Colon (tissue), 2 donors: Measurements from ENCODE around the gene MINAR2.

Experiments used
- FAIRE-seq: peaks from 2 replicates; lab custom pipeline; 2012; peaks lifted over from hg19 to GRCh38; lab: Jason Lieb, UNC
- donor health status: control.
- donor health status: control.

The MINAR2 gene

GRCh38 chr5:129747572-129748407, at the start of gene MINAR2:
Gene MINAR2, plus strand, starts transcription at chr5:129748094. Its CDS starts 97 bp downstream, at chr5:129748191.
- no peak for FAIRE-seq

- no peak for FAIRE-seq
These were observed 49.2 kb upstream of the MINAR2 start for GRCh38 chr5:129698661-129699060.

- FAIRE-seq: no peak
These were observed 31.7 kb upstream of the MINAR2 start for GRCh38 chr5:129716235-129716634.

GRCh38 chr5:129716651-129717050, 31.2 kb upstream of the MINAR2 start:
- FAIRE-seq: no peak

- FAIRE-seq: no peak
These were observed 30.1 kb upstream of the MINAR2 start for GRCh38 chr5:129717751-129718310.

GRCh38 chr5:129718471-129719090, 29.3 kb upstream of the MINAR2 start:
- FAIRE-seq: no peak

GRCh38 chr5:129724222-129724621, 23.7 kb upstream of the MINAR2 start:
- FAIRE-seq: no peak

GRCh38 chr5:129724647-129725046, 23.2 kb upstream of the MINAR2 start:
- no peak for FAIRE-seq

GRCh38 chr5:129739773-129740172, 8.1 kb upstream of the MINAR2 start:
- FAIRE-seq: no peak

- no peak for FAIRE-seq
These were observed 4.2 kb upstream of the MINAR2 start for GRCh38 chr5:129743541-129744187.

GRCh38 chr5:129745997-129746396, 1.9 kb upstream of the MINAR2 start:
- no peak for FAIRE-seq

- no peak for FAIRE-seq
These were observed 1.0 kb upstream of the MINAR2 start for GRCh38 chr5:129746876-129747275.

- no peak for FAIRE-seq
These were observed 1.3 kb downstream of the MINAR2 start for GRCh38 chr5:129748913-129749880.

- FAIRE-seq: no peak
These were observed 12.9 kb downstream of the MINAR2 start for GRCh38 chr5:129760636-129761325.

GRCh38 chr5:129763651-129764050, 15.8 kb downstream of the MINAR2 start:
- no peak for FAIRE-seq

GRCh38 chr5:129766798-129767197, 18.9 kb downstream of the MINAR2 start:
- no peak for FAIRE-seq

- no peak for FAIRE-seq
These were observed 20.1 kb downstream of the MINAR2 start for GRCh38 chr5:129767927-129768380.

GRCh38 chr5:129768735-129769134, 20.8 kb downstream of the MINAR2 start:
- no peak for FAIRE-seq

GRCh38 chr5:129770024-129770820, 22.3 kb downstream of the MINAR2 start:
- no peak for FAIRE-seq
